ENCODE measurements around the gene ACAN.

The ACAN gene

GRCh38 chr15:88871313-88871712, 68.1 kb downstream of the ACAN start:
- TF ChIP-seq, protein P1, sequence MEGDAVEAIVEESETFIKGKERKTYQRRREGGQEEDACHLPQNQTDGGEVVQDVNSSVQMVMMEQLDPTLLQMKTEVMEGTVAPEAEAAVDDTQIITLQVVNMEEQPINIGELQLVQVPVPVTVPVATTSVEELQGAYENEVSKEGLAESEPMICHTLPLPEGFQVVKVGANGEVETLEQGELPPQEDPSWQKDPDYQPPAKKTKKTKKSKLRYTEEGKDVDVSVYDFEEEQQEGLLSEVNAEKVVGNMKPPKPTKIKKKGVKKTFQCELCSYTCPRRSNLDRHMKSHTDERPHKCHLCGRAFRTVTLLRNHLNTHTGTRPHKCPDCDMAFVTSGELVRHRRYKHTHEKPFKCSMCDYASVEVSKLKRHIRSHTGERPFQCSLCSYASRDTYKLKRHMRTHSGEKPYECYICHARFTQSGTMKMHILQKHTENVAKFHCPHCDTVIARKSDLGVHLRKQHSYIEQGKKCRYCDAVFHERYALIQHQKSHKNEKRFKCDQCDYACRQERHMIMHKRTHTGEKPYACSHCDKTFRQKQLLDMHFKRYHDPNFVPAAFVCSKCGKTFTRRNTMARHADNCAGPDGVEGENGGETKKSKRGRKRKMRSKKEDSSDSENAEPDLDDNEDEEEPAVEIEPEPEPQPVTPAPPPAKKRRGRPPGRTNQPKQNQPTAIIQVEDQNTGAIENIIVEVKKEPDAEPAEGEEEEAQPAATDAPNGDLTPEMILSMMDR (IDR thresholded peaks at IDR 0.05; ENCODE audit: control insufficient read depth, extremely low read depth, insufficient read depth): no peak
- no peak for DNase-seq (ENCODE audit: low read depth)
- no peak overlapping the region for H3K4me3 ChIP-seq (ENCODE audit: low read depth, low read length)

- DNase-seq (ENCODE audit: low read depth): peak; percentile 14
- no peak overlapping the region for H3K4me3 ChIP-seq (ENCODE audit: low read depth, low read length)
- TF ChIP-seq, protein P1 (IDR thresholded peaks at IDR 0.05; ENCODE audit: control insufficient read depth, extremely low read depth, insufficient read depth): no peak
Observed at GRCh38 chr15:88872106-88872505, 68.9 kb downstream of the ACAN start.

DNA sequence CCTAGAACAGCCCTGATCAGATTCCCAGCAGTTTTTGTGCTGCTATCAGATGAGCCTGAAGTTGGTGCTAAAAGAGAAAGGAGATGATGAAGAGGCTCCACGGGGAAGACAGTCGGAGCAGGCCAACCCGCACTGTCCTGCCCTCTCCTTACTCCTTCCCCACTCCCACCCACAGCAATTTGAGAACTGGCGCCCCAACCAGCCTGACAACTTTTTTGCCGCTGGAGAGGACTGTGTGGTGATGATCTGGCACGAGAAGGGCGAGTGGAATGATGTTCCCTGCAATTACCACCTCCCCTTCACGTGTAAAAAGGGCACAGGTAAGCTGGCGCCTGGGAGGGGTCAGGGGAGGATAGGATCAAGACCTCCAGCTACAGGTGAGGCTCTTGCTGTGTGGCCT, 69.5 kb downstream of the ACAN start:
- no peak for DNase-seq (ENCODE audit: low read depth)
- TF ChIP-seq, protein P1 (IDR thresholded peaks at IDR 0.05; ENCODE audit: control insufficient read depth, extremely low read depth, insufficient read depth): no peak
- H3K4me3 ChIP-seq (ENCODE audit: low read depth, low read length): no peak overlapping the region

DNA sequence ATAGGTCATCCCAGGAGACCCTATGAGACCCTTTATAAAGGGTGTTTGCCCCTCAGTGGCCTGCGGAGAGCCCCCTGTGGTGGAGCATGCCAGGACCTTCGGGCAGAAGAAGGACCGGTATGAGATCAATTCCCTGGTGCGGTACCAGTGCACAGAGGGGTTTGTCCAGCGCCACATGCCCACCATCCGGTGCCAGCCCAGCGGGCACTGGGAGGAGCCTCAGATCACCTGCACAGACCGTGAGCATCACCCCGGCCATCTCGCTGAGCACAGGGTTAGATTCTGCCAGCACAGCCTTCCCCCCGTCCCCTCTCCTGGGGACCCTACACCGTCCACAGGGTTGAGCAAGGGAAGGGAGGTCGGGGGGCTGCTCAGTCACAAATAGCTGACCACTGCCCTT, 70.5 kb downstream of the ACAN start:
- no peak overlapping the region for H3K4me3 ChIP-seq (ENCODE audit: low read depth, low read length)
- TF ChIP-seq, protein P1 (IDR thresholded peaks at IDR 0.05; ENCODE audit: control insufficient read depth, extremely low read depth, insufficient read depth): no peak
- no peak for DNase-seq (ENCODE audit: low read depth)

DNA sequence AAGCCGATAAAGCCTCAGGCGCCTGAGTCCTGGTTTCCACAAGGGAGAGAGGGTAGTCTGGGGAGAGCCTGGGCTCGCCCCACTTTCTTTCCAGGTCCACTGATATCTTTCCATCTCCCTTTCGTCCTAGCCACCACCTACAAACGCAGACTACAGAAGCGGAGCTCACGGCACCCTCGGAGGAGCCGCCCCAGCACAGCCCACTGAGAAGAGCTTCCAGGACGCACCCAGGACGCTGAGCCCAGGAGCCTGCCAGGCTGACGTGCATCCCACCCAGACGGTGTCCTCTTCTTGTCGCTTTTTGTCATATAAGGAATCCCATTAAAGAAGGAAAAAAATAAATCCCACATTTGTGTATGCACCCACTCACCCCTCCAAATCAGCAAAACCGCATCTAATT, 71.0 kb downstream of the ACAN start:
- no peak for DNase-seq (ENCODE audit: low read depth)
- no peak overlapping the region for H3K4me3 ChIP-seq (ENCODE audit: low read depth, low read length)
- TF ChIP-seq, protein P1 (IDR thresholded peaks at IDR 0.05; ENCODE audit: control insufficient read depth, extremely low read depth, insufficient read depth): no peak

GRCh38 chr15:88874684-88875083, 71.4 kb downstream of the ACAN start:
- no peak overlapping the region for H3K4me3 ChIP-seq (ENCODE audit: low read depth, low read length)
- TF ChIP-seq, protein P1 (IDR thresholded peaks at IDR 0.05; ENCODE audit: control insufficient read depth, extremely low read depth, insufficient read depth): no peak
- DNase-seq (ENCODE audit: low read depth): no peak

- no peak overlapping the region for H3K4me3 ChIP-seq (ENCODE audit: low read depth, low read length)
- TF ChIP-seq, protein P1 (IDR thresholded peaks at IDR 0.05; ENCODE audit: control insufficient read depth, extremely low read depth, insufficient read depth): no peak
- DNase-seq (ENCODE audit: low read depth): no peak
Observed at GRCh38 chr15:88876573-88876972, 73.3 kb downstream of the ACAN start.

Data from LNCaP clone FGC (cell line).